HepG2 (cell line): Measurements from ENCODE around the gene PFN1. TPM values are rescaled to one million over a fixed set of nuclear protein-coding genes. Genes with fewer than 3 reads are reported as not detected.

Experiments
- CAMTA2 ChIP-seq: sonication (generic); formaldehyde crosslinking; IDR thresholded peaks from 2 replicates; pipeline ENCODE4 v1.4.0; 2020; ENCODE audit warnings: mild to moderate bottlenecking, missing genetic modification reagents, borderline replicate concordance
- JUNB ChIP-seq: sonication (generic); formaldehyde crosslinking; IDR thresholded peaks from 2 replicates; pipeline ENCODE4 v1.8.0; 2022; ENCODE audit warnings: missing genetic modification reagents, mild to moderate bottlenecking, borderline replicate concordance
- KDM2A ChIP-seq: sonication (generic); formaldehyde crosslinking; IDR thresholded peaks from 2 replicates; pipeline ENCODE4 v1.4.0; 2020; ENCODE audit warnings: low read depth, missing genetic modification reagents, borderline replicate concordance
- MAF1 ChIP-seq: sonication (generic); formaldehyde crosslinking; IDR thresholded peaks from 2 replicates; pipeline ENCODE4 v1.5.0; 2020; ENCODE audit warnings: missing genetic modification reagents, borderline replicate concordance
- RARG ChIP-seq: sonication (generic); formaldehyde crosslinking; IDR thresholded peaks from 2 replicates; pipeline ENCODE4 v1.4.0; 2020; ENCODE audit warnings: low read depth, mild to moderate bottlenecking, missing genetic modification reagents
- RFXANK ChIP-seq: IDR thresholded peaks from 2 replicates; pipeline ENCODE4 v1.6.1; 2016
- ZNF121 ChIP-seq: sonication (generic); formaldehyde crosslinking; IDR thresholded peaks from 2 replicates; pipeline ENCODE4 v1.5.0; 2020; ENCODE audit warnings: mild to moderate bottlenecking, missing genetic modification reagents
- ZNF143 ChIP-seq: sonication (generic); formaldehyde crosslinking; IDR thresholded peaks from 2 replicates; pipeline ENCODE4 v1.4.0; 2020; ENCODE audit warnings: missing genetic modification reagents
- ZNF317 ChIP-seq: sonication (generic); formaldehyde crosslinking; IDR thresholded peaks from 2 replicates; pipeline ENCODE4 v1.5.0; 2020; ENCODE audit warnings: mild to moderate bottlenecking, missing genetic modification reagents
- ZNF567 ChIP-seq: sonication (generic); formaldehyde crosslinking; IDR thresholded peaks from 2 replicates; pipeline ENCODE4 v1.8.1; 2023; ENCODE audit warnings: mild to moderate bottlenecking, missing genetic modification reagents, borderline replicate concordance
- ZNF883 ChIP-seq: sonication (generic); formaldehyde crosslinking; IDR thresholded peaks from 2 replicates; pipeline ENCODE4 v1.5.1; 2020; ENCODE audit warnings: mild to moderate bottlenecking, missing genetic modification reagents; ENCODE audit errors: not compliant biosample characterization
- polyA plus RNA-seq, 8 experiments: library from polyadenylated mRNA; depleted of rRNA in 3 of 8; stranded (reverse) in 7 of 8; unstranded in 1 of 8; fragments of >200 nt; fragmentation: Illumina TruSeq in 4 of 8; extraction: Trizol in 4 of 8; gene quantifications; 2 replicates each; pipeline versions ENCODE4 v1.2.1 to v1.2.3, GENCODE V29; 2011 to 2016; ENCODE audit warnings: low read depth in 4 of 8, missing spikeins in 1 of 8, mixed read lengths in 1 of 8; ENCODE audit not compliant: insufficient read depth in 1 of 8
- total RNA-seq, 5 experiments: library from RNA; depleted of rRNA; stranded (reverse); fragments of >200 nt; fragmentation: Illumina TruSeq; extraction: Trizol; gene quantifications; 2 replicates each; pipeline ENCODE4 v1.2.3, GENCODE V29; 2016; ENCODE audit warnings: low read depth in 1 of 5
- TF ChIP-seq, protein P1 (sequence below): sonication (generic); formaldehyde crosslinking; IDR thresholded peaks from 2 replicates; pipeline ENCODE4 v1.5.0; 2020; ENCODE audit warnings: missing genetic modification reagents
- TF ChIP-seq, protein P2 (sequence below): sonication (generic); formaldehyde crosslinking; IDR thresholded peaks from 2 replicates; pipeline ENCODE4 v1.4.0; 2020; ENCODE audit warnings: missing genetic modification reagents, borderline replicate concordance
- TF ChIP-seq, protein P3 (sequence below): sonication (generic); formaldehyde crosslinking; IDR thresholded peaks from 2 replicates; pipeline ENCODE4 v1.9.0; 2022; ENCODE audit warnings: low read depth, missing genetic modification reagents
- TF ChIP-seq, protein P4 (sequence below): sonication (generic); formaldehyde crosslinking; IDR thresholded peaks from 2 replicates; pipeline ENCODE4 v1.4.0; 2020; ENCODE audit warnings: missing genetic modification reagents
- TF ChIP-seq, protein P5 (sequence below): sonication (generic); formaldehyde crosslinking; conservative IDR thresholded peaks from 2 replicates; pipeline ENCODE4 v1.8.1; 2023; ENCODE audit warnings: missing genetic modification reagents
- TF ChIP-seq, protein P6 (sequence below): IDR thresholded peaks from 2 replicates; pipeline ENCODE4 v1.6.1; 2016; ENCODE audit warnings: control low read depth
- TF ChIP-seq, protein P7 (sequence below): sonication (generic); formaldehyde crosslinking; IDR thresholded peaks from 2 replicates; pipeline ENCODE4 v1.4.0; 2020; ENCODE audit warnings: missing genetic modification reagents, mild to moderate bottlenecking, borderline replicate concordance

Gene PFN1
- total and polyA plus RNA-seq, 2 of the 13 experiments (the other 11 are each of a cell fraction or from before 2014, with no cell fraction given): 494 to 613 TPM

DNA sequence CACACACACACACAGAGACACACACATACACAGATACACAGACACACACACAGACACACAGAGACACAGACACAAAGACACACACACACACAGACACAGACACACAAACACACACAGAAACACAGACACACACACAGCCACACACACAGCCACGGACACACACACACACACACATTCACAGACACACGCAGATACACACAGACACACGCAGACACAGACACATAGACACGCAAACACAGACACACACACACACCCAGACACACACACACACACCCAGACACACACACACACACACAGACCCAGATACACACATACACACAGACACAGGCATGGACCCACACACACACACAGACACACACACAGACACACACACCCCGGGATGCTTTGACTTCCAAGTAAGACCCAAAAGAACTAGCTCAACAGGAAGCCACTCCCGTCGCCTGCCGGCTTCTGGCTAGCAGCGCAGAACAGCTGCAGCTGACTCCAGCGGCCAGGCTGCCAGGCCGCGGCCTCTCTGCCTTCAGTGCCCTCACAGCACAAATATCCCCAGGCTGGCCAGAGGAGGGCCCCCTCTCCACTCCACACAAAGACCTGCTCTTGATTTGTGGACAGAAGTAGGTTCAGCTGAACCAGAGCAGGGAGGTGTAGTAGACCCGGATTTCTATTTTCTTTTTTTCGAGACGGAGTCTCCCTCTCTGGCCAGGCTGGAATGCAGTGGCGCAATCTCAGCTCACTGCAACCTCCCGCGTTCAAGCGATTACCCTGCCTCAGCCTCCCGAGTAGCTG is 39.4 kb downstream of the PFN1 start (continued):
- TF ChIP-seq, protein P1, sequence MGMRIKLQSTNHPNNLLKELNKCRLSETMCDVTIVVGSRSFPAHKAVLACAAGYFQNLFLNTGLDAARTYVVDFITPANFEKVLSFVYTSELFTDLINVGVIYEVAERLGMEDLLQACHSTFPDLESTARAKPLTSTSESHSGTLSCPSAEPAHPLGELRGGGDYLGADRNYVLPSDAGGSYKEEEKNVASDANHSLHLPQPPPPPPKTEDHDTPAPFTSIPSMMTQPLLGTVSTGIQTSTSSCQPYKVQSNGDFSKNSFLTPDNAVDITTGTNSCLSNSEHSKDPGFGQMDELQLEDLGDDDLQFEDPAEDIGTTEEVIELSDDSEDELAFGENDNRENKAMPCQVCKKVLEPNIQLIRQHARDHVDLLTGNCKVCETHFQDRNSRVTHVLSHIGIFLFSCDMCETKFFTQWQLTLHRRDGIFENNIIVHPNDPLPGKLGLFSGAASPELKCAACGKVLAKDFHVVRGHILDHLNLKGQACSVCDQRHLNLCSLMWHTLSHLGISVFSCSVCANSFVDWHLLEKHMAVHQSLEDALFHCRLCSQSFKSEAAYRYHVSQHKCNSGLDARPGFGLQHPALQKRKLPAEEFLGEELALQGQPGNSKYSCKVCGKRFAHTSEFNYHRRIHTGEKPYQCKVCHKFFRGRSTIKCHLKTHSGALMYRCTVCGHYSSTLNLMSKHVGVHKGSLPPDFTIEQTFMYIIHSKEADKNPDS: 0 out of 2 replicates have a peak, but pooled peaks have one; percentile 11
- TF ChIP-seq, protein P2, sequence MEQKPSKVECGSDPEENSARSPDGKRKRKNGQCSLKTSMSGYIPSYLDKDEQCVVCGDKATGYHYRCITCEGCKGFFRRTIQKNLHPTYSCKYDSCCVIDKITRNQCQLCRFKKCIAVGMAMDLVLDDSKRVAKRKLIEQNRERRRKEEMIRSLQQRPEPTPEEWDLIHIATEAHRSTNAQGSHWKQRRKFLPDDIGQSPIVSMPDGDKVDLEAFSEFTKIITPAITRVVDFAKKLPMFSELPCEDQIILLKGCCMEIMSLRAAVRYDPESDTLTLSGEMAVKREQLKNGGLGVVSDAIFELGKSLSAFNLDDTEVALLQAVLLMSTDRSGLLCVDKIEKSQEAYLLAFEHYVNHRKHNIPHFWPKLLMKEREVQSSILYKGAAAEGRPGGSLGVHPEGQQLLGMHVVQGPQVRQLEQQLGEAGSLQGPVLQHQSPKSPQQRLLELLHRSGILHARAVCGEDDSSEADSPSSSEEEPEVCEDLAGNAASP (CRISPR knock-in tag): 0 out of 2 replicates have a peak, but pooled peaks have one; percentile 24
- TF ChIP-seq RARG (CRISPR knock-in tag) (no peak), ZNF143 (CRISPR knock-in tag) (0 out of 2 replicates have a peak, but pooled peaks have one; percentile 6), ZNF567 (CRISPR knock-in tag) (peak; percentile 45; the same call in 1 of the 2 replicates), KDM2A (CRISPR knock-in tag) (0 out of 2 replicates have a peak, but pooled peaks have one; percentile 40), ZNF121 (CRISPR knock-in tag) (peak; percentile 70), ZNF883 (CRISPR knock-in tag) (peak; percentile 40), ZNF317 (CRISPR knock-in tag) (no peak), RFXANK (CRISPR knock-in tag) (no peak), MAF1 (CRISPR knock-in tag) (0 out of 2 replicates have a peak, but pooled peaks have one; percentile 28), JUNB (CRISPR knock-in tag) (0 out of 2 replicates have a peak, but pooled peaks have one; percentile 56), CAMTA2 (no peak)
- TF ChIP-seq, protein P3, sequence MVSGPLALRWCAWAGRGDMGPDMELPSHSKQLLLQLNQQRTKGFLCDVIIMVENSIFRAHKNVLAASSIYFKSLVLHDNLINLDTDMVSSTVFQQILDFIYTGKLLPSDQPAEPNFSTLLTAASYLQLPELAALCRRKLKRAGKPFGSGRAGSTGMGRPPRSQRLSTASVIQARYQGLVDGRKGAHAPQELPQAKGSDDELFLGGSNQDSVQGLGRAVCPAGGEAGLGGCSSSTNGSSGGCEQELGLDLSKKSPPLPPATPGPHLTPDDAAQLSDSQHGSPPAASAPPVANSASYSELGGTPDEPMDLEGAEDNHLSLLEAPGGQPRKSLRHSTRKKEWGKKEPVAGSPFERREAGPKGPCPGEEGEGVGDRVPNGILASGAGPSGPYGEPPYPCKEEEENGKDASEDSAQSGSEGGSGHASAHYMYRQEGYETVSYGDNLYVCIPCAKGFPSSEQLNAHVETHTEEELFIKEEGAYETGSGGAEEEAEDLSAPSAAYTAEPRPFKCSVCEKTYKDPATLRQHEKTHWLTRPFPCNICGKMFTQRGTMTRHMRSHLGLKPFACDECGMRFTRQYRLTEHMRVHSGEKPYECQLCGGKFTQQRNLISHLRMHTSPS (CRISPR knock-in tag): peak; percentile 62; the same call in 1 of the 2 replicates
- TF ChIP-seq, protein P4, sequence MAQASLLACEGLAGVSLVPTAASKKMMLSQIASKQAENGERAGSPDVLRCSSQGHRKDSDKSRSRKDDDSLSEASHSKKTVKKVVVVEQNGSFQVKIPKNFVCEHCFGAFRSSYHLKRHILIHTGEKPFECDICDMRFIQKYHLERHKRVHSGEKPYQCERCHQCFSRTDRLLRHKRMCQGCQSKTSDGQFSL (CRISPR knock-in tag): no peak
- TF ChIP-seq, protein P5, sequence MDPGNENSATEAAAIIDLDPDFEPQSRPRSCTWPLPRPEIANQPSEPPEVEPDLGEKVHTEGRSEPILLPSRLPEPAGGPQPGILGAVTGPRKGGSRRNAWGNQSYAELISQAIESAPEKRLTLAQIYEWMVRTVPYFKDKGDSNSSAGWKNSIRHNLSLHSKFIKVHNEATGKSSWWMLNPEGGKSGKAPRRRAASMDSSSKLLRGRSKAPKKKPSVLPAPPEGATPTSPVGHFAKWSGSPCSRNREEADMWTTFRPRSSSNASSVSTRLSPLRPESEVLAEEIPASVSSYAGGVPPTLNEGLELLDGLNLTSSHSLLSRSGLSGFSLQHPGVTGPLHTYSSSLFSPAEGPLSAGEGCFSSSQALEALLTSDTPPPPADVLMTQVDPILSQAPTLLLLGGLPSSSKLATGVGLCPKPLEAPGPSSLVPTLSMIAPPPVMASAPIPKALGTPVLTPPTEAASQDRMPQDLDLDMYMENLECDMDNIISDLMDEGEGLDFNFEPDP (CRISPR knock-in tag): 0 out of 2 replicates have a peak, but pooled peaks have one; percentile 79
- TF ChIP-seq, protein P6, sequence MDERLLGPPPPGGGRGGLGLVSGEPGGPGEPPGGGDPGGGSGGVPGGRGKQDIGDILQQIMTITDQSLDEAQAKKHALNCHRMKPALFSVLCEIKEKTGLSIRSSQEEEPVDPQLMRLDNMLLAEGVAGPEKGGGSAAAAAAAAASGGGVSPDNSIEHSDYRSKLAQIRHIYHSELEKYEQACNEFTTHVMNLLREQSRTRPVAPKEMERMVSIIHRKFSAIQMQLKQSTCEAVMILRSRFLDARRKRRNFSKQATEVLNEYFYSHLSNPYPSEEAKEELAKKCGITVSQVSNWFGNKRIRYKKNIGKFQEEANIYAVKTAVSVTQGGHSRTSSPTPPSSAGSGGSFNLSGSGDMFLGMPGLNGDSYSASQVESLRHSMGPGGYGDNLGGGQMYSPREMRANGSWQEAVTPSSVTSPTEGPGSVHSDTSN (CRISPR knock-in tag): no peak
- TF ChIP-seq, protein P7, sequence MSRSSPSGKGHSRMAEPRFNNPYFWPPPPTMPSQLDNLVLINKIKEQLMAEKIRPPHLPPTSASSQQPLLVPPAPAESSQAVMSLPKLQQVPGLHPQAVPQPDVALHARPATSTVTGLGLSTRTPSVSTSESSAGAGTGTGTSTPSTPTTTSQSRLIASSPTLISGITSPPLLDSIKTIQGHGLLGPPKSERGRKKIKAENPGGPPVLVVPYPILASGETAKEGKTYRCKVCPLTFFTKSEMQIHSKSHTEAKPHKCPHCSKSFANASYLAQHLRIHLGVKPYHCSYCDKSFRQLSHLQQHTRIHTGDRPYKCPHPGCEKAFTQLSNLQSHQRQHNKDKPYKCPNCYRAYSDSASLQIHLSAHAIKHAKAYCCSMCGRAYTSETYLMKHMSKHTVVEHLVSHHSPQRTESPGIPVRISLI (CRISPR knock-in tag): peak; percentile 31; the same call in 1 of the 2 replicates
